Measurements from ENCODE around the gene CTSH. TPM values are rescaled to one million over a fixed set of nuclear protein-coding genes. Genes with fewer than 3 reads are reported as not detected.

Gene CTSH
- total RNA-seq, 1 experiment from 2014 or later = 14.4 TPM

GRCh38 chr15:78957416-78958093, 12.7 kb upstream of the CTSH start:
- Mint-ChIP-seq H3K9me3 (ENCODE audit: unreplicated experiment) (no peaks in the 10 kb centered on the region), H3K27me3 (ENCODE audit: insufficient read depth, unreplicated experiment) (no peaks in the 10 kb centered on the region), H3K4me1 (ENCODE audit: insufficient read depth, unreplicated experiment) (peaks cover under 1% of the 10 kb centered on the region), H3K27ac (ENCODE audit: low read depth, unreplicated experiment) (no peak overlapping the region), H3K36me3 (ENCODE audit: insufficient read depth, unreplicated experiment) (no peaks in the 10 kb centered on the region), H3K4me3 (ENCODE audit: unreplicated experiment) (no peak overlapping the region)
- POLR2A ChIA-PET = interaction anchor here (1.0 kb wide), 1 partner anchor 22 kb away, joined by 3 read pairs; no protein-coding TSS in a partner anchor
- TF ChIP-seq CTCF (IDR thresholded peaks at IDR 0.05; ENCODE audit: unreplicated experiment) = no peak
- BruUV-seq (replicated peaks) = no TSS peak
- CTCF ChIA-PET = interaction anchor here (1.2 kb wide), 1 partner anchor 23 kb away, joined by 5 read pairs; no protein-coding TSS in a partner anchor
- DNase-seq (ENCODE audit: unreplicated experiment) = no peak
- intact Hi-C loops (cut with micrococcal nuclease) = no loop called here

GRCh38 chr15:78956937-78957336, 12.1 kb upstream of the CTSH start:
- no peak overlapping the region for H3K4me3 Mint-ChIP-seq (ENCODE audit: unreplicated experiment)
- H3K27ac Mint-ChIP-seq (ENCODE audit: low read depth, unreplicated experiment) = no peak overlapping the region
- H3K4me1 Mint-ChIP-seq (ENCODE audit: insufficient read depth, unreplicated experiment) = peaks cover 7% of the 10 kb centered on the region
- no peaks in the 10 kb centered on the region for H3K27me3 Mint-ChIP-seq (ENCODE audit: insufficient read depth, unreplicated experiment)
- no TSS peak for BruUV-seq (replicated peaks)
- no peaks in the 10 kb centered on the region for H3K9me3 Mint-ChIP-seq (ENCODE audit: unreplicated experiment)
- CTCF ChIA-PET = interaction anchor here (0.6 to 1.2 kb wide), 3 partner anchors 23 to 206 kb away, joined by 3 to 5 read pairs (median 4); no protein-coding TSS in a partner anchor
- intact Hi-C loops (cut with micrococcal nuclease) = no loop called here
- no peaks in the 10 kb centered on the region for H3K36me3 Mint-ChIP-seq (ENCODE audit: insufficient read depth, unreplicated experiment)
- POLR2A ChIA-PET = interaction anchor here (1.0 kb wide), 1 partner anchor 23 kb away, joined by 3 read pairs; no protein-coding TSS in a partner anchor
- no peak for TF ChIP-seq CTCF (IDR thresholded peaks at IDR 0.05; ENCODE audit: unreplicated experiment)
- DNase-seq (ENCODE audit: unreplicated experiment) = no peak

DNA sequence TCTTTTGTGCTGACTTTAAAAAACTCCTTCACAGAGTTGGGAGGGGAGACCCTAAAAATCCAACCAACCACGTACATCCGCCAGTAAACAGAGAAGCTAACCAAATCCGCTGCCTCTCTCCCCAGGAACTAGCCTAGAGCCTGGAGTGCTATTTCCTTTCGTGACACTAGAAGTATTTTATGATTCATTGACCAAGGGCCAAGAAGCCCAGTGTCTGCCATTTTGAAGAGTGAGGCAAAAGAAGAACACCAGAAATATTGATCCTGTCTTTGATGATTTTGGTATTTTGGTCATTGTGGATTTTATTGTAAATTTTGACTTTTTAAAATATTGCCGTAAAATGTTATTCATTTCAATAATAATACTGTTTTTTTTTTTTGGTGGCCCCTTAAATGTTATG, 10.5 kb upstream of the CTSH start:
- intact Hi-C loops (cut with micrococcal nuclease) = no loop called here
- TF ChIP-seq CTCF (IDR thresholded peaks at IDR 0.05; ENCODE audit: unreplicated experiment) = no peak
- no peak for DNase-seq (ENCODE audit: unreplicated experiment)
- H3K36me3 Mint-ChIP-seq (ENCODE audit: insufficient read depth, unreplicated experiment) = no peaks in the 10 kb centered on the region
- H3K9me3 Mint-ChIP-seq (ENCODE audit: unreplicated experiment) = no peaks in the 10 kb centered on the region
- ChIA-PET POLR2A (no interaction called here), CTCF (interaction anchor here (0.6 kb wide), 2 partner anchors 43 to 78 kb away, joined by 3 to 6 read pairs; no protein-coding TSS in a partner anchor)
- no peaks in the 10 kb centered on the region for H3K27me3 Mint-ChIP-seq (ENCODE audit: insufficient read depth, unreplicated experiment)
- no TSS peak for BruUV-seq (replicated peaks)
- no peak overlapping the region for H3K27ac Mint-ChIP-seq (ENCODE audit: low read depth, unreplicated experiment)
- H3K4me3 Mint-ChIP-seq (ENCODE audit: unreplicated experiment) = no peak overlapping the region
- H3K4me1 Mint-ChIP-seq (ENCODE audit: insufficient read depth, unreplicated experiment) = peaks cover 17% of the 10 kb centered on the region

GRCh38 chr15:78951841-78952238, 7.0 kb upstream of the CTSH start:
- Mint-ChIP-seq H3K27me3 (ENCODE audit: insufficient read depth, unreplicated experiment) (no peaks in the 10 kb centered on the region), H3K4me1 (ENCODE audit: insufficient read depth, unreplicated experiment) (peaks cover 17% of the 10 kb centered on the region), H3K36me3 (ENCODE audit: insufficient read depth, unreplicated experiment) (no peaks in the 10 kb centered on the region), H3K9me3 (ENCODE audit: unreplicated experiment) (no peaks in the 10 kb centered on the region), H3K4me3 (ENCODE audit: unreplicated experiment) (no peak overlapping the region), H3K27ac (ENCODE audit: low read depth, unreplicated experiment) (no peak overlapping the region)
- intact Hi-C loops (cut with micrococcal nuclease) = loop anchor here (2.0 kb wide), 1 partner anchor 43 kb away; no protein-coding TSS in a partner anchor
- no TSS peak for BruUV-seq (replicated peaks)
- DNase-seq (ENCODE audit: unreplicated experiment) = peak; percentile 37
- POLR2A ChIA-PET = interaction anchor here (1.0 kb wide), 1 partner anchor 21 kb away, joined by 3 read pairs; no protein-coding TSS in a partner anchor
- no peak for TF ChIP-seq CTCF (IDR thresholded peaks at IDR 0.05; ENCODE audit: unreplicated experiment)
- CTCF ChIA-PET = interaction anchor here (0.6 kb wide), 1 partner anchor 970 kb away, joined by 3 read pairs; no protein-coding TSS in a partner anchor

Measured in MCF 10A (cell line).